Measurements from ENCODE around the gene PHACTR4.
"Not testable (repeated sequence)": the region's sequence is repeated elsewhere in the genome, so short reads cannot be mapped to it uniquely, and the experiment has no call there.

DNA sequence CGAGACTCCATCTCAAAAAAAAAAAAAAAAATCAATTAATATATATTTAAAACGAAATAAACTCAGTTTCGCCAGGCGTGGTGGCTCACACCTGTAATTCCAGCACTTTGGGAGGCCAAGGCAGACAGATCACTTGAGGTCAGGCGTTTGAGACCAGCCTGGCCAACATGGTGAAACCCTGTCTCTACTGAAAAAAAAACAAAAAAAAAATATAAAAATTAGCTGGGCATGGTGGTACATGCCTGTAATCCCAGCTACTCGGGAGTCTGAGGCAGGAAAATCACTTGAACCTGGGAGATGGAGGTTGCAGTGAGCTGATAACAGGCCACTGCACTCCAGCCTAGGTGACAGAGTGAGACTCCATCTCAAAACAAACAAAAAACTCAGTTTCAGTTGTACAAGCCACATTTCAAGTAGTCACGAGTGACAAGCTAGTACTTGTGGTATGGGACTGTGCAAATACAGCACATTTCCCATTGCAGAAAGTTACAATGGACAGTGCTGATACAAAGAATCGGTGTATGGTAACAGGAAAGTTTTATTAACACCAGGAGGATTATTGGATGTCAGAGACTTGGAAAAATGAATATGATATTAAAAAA lies 172.0 kb downstream of the PHACTR4 start:
- TF ChIP-seq, protein P1, sequence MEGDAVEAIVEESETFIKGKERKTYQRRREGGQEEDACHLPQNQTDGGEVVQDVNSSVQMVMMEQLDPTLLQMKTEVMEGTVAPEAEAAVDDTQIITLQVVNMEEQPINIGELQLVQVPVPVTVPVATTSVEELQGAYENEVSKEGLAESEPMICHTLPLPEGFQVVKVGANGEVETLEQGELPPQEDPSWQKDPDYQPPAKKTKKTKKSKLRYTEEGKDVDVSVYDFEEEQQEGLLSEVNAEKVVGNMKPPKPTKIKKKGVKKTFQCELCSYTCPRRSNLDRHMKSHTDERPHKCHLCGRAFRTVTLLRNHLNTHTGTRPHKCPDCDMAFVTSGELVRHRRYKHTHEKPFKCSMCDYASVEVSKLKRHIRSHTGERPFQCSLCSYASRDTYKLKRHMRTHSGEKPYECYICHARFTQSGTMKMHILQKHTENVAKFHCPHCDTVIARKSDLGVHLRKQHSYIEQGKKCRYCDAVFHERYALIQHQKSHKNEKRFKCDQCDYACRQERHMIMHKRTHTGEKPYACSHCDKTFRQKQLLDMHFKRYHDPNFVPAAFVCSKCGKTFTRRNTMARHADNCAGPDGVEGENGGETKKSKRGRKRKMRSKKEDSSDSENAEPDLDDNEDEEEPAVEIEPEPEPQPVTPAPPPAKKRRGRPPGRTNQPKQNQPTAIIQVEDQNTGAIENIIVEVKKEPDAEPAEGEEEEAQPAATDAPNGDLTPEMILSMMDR (IDR thresholded peaks at IDR 0.05 in 4 of 5, conservative IDR thresholded peaks at IDR 0.05 in 1 of 5): not testable (repeated sequence)
- not testable (repeated sequence) for TF ChIP-seq POLR2A (IDR thresholded peaks at IDR 0.05)

All from gastrocnemius medialis (tissue), 4 donors.